Bronchial epithelial cell (primary cell): ENCODE measurements around the gene URB1. TPM values are rescaled to one million over a fixed set of nuclear protein-coding genes. Genes with fewer than 3 reads are reported as not detected.

Source experiments
- DNase-seq: peaks from one replicate; pipeline ENCODE4 v3.0.0-alpha.2; 2010; ENCODE audit warnings: low read depth
- FAIRE-seq: peaks from 2 replicates; lab custom pipeline; 2011; peaks lifted over from hg19 to GRCh38; lab: Jason Lieb, UNC
- H3K27me3 ChIP-seq: 2 replicates; pipeline ENCODE4 v1.5.1; 2011; ENCODE audit warnings: low read length; ENCODE audit not compliant: control insufficient read depth, insufficient read depth
- H3K36me3 ChIP-seq: 2 replicates; pipeline ENCODE4 v1.5.1; 2011; ENCODE audit warnings: low read length; ENCODE audit not compliant: control insufficient read depth, insufficient read depth
- H3K4me3 ChIP-seq: 2 replicates; pipeline ENCODE4 v1.5.1; 2011; ENCODE audit warnings: mild to moderate bottlenecking, low read depth, low read length, control low read depth
- CTCF ChIP-seq: IDR thresholded peaks from 2 replicates; pipeline ENCODE4 v1.5.1; 2011; ENCODE audit warnings: mild to moderate bottlenecking, moderate library complexity, low read length, control low read depth, inconsistent platforms; ENCODE audit not compliant: insufficient read depth, severe bottlenecking
- total RNA-seq: library from RNA; depleted of rRNA; stranded (reverse); fragments of >200 nt; gene quantifications from 2 replicates; pipeline ENCODE4 v1.2.1, GENCODE V29; 2014

URB1 gene
- total RNA-seq, 1 donor from 2014 or later = 22.4 TPM

GRCh38 chr21:32261929-32262328 lies 130.9 kb downstream of the URB1 start:
- no peak for DNase-seq

More at GRCh38 chr21:32261929-32262328, 130.9 kb downstream of the URB1 start:
- no peak for TF ChIP-seq CTCF
- FAIRE-seq = no peak
- H3K27me3 ChIP-seq = no peaks in the 10 kb centered on the region
- H3K36me3 ChIP-seq = peaks cover 1% of the 10 kb centered on the region
- no peak overlapping the region for H3K4me3 ChIP-seq

Other genes starting within 250 kb of the URB1 start
- 4.2 and 7.0 TPM in 2 replicates for gene MIS18A, start 114.0 kb downstream of the URB1 start, total RNA-seq
- not detected in 2 replicates for gene MRAP, start 94.2 kb downstream of the URB1 start, total RNA-seq
- gene EVA1C, start 19.7 kb upstream of the URB1 start, total RNA-seq = 8.8 and 9.0 TPM in 2 replicates
- gene TCP10L, start 192.5 kb upstream of the URB1 start, total RNA-seq = 0.13 and 0.26 TPM in 2 replicates
- gene CFAP298, start 219.4 kb upstream of the URB1 start, total RNA-seq = 37.6 and 39.9 TPM in 2 replicates